Activated B cell treated with CpG ODN at 0.5 μM for 24 hours (primary cell): Measurements from ENCODE around the gene ANAPC7. TPM values are rescaled to one million over a fixed set of nuclear protein-coding genes. Genes with fewer than 3 reads are reported as not detected.

Experiments
- ATAC-seq: fragments of 200-7000 bp; cut with Tn5 transposase; one replicate; pipeline ENCODE4 v1.10.0; 2021; ENCODE audit warnings: low read depth, mild to moderate bottlenecking, moderate library complexity
- CTCF ChIA-PET: fragments of 350-600 bp; sonication (Branson Sonifier 250); formaldehyde crosslinking; loops from one replicate; lab custom pipeline; 2021; ENCODE audit warnings: antibody characterized with exemption; lab: Charles Lee
- POLR2A ChIA-PET: fragments of 350-600 bp; sonication (Branson Sonifier 250); formaldehyde crosslinking; loops from one replicate; lab custom pipeline; 2021; ENCODE audit warnings: antibody characterized with exemption; lab: Charles Lee
- DNase-seq: peaks from one replicate; pipeline ENCODE4 v3.0.0; 2022
- H3K27ac Mint-ChIP-seq: one replicate; pipeline ENCODE4 v1.8.0; 2020; ENCODE audit warnings: mixed read lengths
- H3K27me3 Mint-ChIP-seq: one replicate; pipeline ENCODE4 v1.8.0; 2021; ENCODE audit warnings: mixed read lengths
- H3K36me3 Mint-ChIP-seq: one replicate; pipeline ENCODE4 v1.8.0; 2021; ENCODE audit warnings: low read depth, mixed read lengths
- H3K4me1 Mint-ChIP-seq: one replicate; pipeline ENCODE4 v1.8.0; 2021; ENCODE audit warnings: mixed read lengths
- H3K4me3 Mint-ChIP-seq: one replicate; pipeline ENCODE4 v1.8.0; 2020; ENCODE audit warnings: mild to moderate bottlenecking, mixed read lengths
- H3K9me3 Mint-ChIP-seq: one replicate; pipeline ENCODE4 v1.8.0; 2020; ENCODE audit warnings: mixed read lengths
- CTCF ChIP-seq: fragments of 200-600 bp; IDR thresholded peaks from one replicate; pipeline ENCODE4 v1.8.0; 2022; ENCODE audit warnings: antibody characterized with exemption, mild to moderate bottlenecking
- intact Hi-C: fragments of 100-400 bp; cut with micrococcal nuclease; formaldehyde crosslinking; loops from one replicate; pipeline ENCODE4 v1.15.1; 2024
- total RNA-seq: library from RNA; stranded (reverse); gene quantifications from 2 replicates; pipeline ENCODE4 v1.2.3, GENCODE V29; 2022

Gene ANAPC7
- total RNA-seq, 1 donor from 2014 or later: 76.2 TPM

DNA sequence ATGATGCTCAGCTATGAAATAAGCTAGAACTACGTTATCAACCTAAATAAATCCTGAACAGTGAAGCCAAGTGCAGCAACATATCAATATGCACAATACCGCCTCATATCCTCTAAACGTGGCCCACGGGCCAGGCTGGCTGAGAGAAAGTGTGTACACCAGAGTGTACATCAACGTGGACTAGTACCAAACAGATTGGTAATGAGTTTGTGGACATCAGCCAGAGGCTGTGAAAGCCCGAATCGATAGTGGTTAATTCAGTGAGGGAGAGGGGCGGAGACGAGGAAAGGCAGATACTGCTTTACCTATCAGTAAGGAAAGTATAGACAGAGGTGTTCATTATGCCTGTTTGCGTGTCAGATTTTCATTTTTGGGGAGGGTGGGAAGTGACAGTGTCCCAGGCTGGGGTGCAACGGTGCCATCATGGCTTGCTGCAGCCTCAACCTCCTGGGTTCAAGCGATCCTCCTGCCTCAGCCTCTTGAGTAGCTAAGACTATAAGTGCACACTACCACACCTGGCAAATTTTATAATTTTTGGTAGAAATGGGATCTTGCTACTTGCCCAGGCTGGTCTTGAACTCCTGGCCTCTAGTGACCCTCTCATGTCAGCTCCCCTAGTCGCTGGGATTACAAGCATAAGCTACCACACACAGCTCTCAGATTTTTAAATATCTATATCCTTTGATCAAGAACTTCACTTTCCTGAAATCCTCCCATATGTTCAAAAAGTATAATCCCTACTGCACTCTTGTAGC, 50.1 kb downstream of the ANAPC7 start:
- ATAC-seq (no peak), DNase-seq (no peak)
- H3K4me1 Mint-ChIP-seq: peaks cover 25% of the 10 kb centered on the region
- intact Hi-C loops: no loop called here
- no peaks in the 10 kb centered on the region for H3K9me3 Mint-ChIP-seq
- ChIA-PET POLR2A (interaction anchor here (1.0 to 1.7 kb wide), 2 partner anchors 18 to 78 kb away, joined by 3 to 6 read pairs; no protein-coding TSS in a partner anchor), CTCF (interaction anchor here (1.2 to 5.2 kb wide), 4 partner anchors 20 to 534 kb away, joined by 3 to 19 read pairs (median 4); no protein-coding TSS in a partner anchor)
- H3K27ac Mint-ChIP-seq: no peak overlapping the region
- peaks cover 13% of the 10 kb centered on the region for H3K36me3 Mint-ChIP-seq
- no peak for TF ChIP-seq CTCF
- no peaks in the 10 kb centered on the region for H3K27me3 Mint-ChIP-seq
- no peak overlapping the region for H3K4me3 Mint-ChIP-seq

- peaks cover 22% of the 10 kb centered on the region for H3K36me3 Mint-ChIP-seq
- H3K9me3 Mint-ChIP-seq: no peaks in the 10 kb centered on the region
- intact Hi-C loops: no loop called here
- no peak for TF ChIP-seq CTCF
- CTCF ChIA-PET: interaction anchor here (1.2 to 5.2 kb wide), 2 partner anchors 21 to 79 kb away, joined by 3 to 19 read pairs; no protein-coding TSS in a partner anchor
- H3K4me1 Mint-ChIP-seq: peaks cover 25% of the 10 kb centered on the region
- DNase-seq (no peak), ATAC-seq (no peak)
- no peak overlapping the region for H3K4me3 Mint-ChIP-seq
- H3K27me3 Mint-ChIP-seq: no peaks in the 10 kb centered on the region
- H3K27ac Mint-ChIP-seq: no peak overlapping the region
- POLR2A ChIA-PET: no interaction called here
Measured at GRCh38 chr12:110352401-110352800, 51.1 kb downstream of the ANAPC7 start.

DNA sequence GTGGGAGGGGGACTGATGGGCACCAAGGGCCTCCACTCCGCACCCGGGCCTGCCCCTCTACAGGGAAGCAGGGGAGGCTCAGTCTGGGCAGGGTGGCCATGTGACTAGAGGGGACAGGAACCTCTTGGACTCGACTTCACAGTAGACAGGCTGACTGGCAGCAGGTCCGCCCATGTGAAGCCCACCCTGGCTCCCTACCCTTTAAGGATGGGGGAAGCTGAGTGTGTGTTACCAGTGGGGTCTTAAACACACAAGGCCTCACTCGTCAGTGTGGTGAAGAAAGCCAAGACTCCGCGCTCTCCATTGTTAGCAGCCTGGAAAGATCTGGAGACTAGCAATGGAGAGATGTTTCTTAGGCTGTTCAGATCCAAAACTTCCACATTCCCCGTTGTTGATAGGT, 52.4 kb downstream of the ANAPC7 start:
- H3K27ac Mint-ChIP-seq: no peak overlapping the region
- DNase-seq (no peak), ATAC-seq (no peak)
- no peak overlapping the region for H3K4me3 Mint-ChIP-seq
- no peaks in the 10 kb centered on the region for H3K27me3 Mint-ChIP-seq
- ChIA-PET POLR2A (interaction anchor here (0.7 kb wide), 1 partner anchor 1235 kb away, joined by 3 read pairs; no protein-coding TSS in a partner anchor), CTCF (interaction anchor here (3.6 kb wide), 1 partner anchor 80 kb away, joined by 15 read pairs; no protein-coding TSS in a partner anchor)
- H3K9me3 Mint-ChIP-seq: no peaks in the 10 kb centered on the region
- no peak for TF ChIP-seq CTCF
- intact Hi-C loops: no loop called here
- peaks cover 34% of the 10 kb centered on the region for H3K36me3 Mint-ChIP-seq
- H3K4me1 Mint-ChIP-seq: peaks cover 25% of the 10 kb centered on the region

GRCh38 chr12:110349514-110350151, 53.9 kb downstream of the ANAPC7 start:
- no peak for TF ChIP-seq CTCF
- DNase-seq (no peak), ATAC-seq (peak; percentile 86)
- Mint-ChIP-seq H3K27me3 (no peaks in the 10 kb centered on the region), H3K4me1 (peaks cover 19% of the 10 kb centered on the region), H3K27ac (peak overlapping the region; percentile 26), H3K36me3 (peaks cover 48% of the 10 kb centered on the region), H3K4me3 (no peak overlapping the region), H3K9me3 (no peaks in the 10 kb centered on the region)
- CTCF ChIA-PET: interaction anchor here (1.0 to 3.6 kb wide), 2 partner anchors 82 to 250 kb away, joined by 3 to 15 read pairs; no protein-coding TSS in a partner anchor
- POLR2A ChIA-PET: interaction anchor here (1.4 to 2.2 kb wide), 2 partner anchors 69 to 100 kb away, joined by 3 to 7 read pairs; partner anchors contain the start of gene ARPC3
- intact Hi-C loops: no loop called here
